ENCODE measurements around the gene SDK1. TPM values are rescaled to one million over a fixed set of nuclear protein-coding genes. Genes with fewer than 3 reads are reported as not detected.

Gene SDK1
- total and polyA plus RNA-seq, 2 donors (not counting 3 experiments of a cell fraction or from before 2014, with no cell fraction given) = 1.6 to 3.9 TPM

DNA sequence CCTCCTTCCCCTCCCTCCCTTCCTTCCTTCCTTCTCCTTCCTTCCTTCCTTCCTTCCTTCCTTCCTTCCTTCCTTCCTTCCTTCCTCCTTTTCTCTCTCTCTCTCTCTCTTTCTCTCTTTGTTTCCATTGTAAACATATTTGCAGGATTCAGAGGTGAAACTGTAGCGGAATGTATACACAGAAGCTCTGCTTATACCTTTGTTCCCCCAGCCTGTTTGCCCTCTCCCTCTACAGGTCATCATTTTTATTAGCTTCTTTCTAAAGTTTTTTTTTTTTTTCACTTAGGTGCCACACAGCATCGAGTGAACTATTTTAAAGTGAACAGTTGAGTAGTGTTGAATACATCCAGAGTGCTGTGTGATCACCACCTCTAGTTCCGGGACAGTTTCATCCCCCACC is 20.7 kb downstream of the SDK1 start:
- TF ChIP-seq POLR2A (IDR thresholded peaks at IDR 0.05; ENCODE audit: low read depth, low read length) (no peak), GATA2 (IDR thresholded peaks at IDR 0.05; ENCODE audit: insufficient read depth, insufficient read length, low read depth, low read length) (no peak), FOS (IDR thresholded peaks at IDR 0.05; ENCODE audit: borderline replicate concordance, insufficient read depth, low read length) (no peak), MYC (IDR thresholded peaks at IDR 0.05; ENCODE audit: low read depth, low read length) (no peak), POLR2AphosphoS5 (IDR thresholded peaks at IDR 0.05; ENCODE audit: insufficient read depth, low read depth, low read length) (no peak), JUN (IDR thresholded peaks at IDR 0.05; ENCODE audit: borderline replicate concordance, insufficient read depth, insufficient read length, low read depth) (no peak), EZH2 (IDR thresholded peaks at IDR 0.05; ENCODE audit: borderline replicate concordance, low read depth, low read length, severe bottlenecking) (no peak)
- TF ChIP-seq, protein P1, sequence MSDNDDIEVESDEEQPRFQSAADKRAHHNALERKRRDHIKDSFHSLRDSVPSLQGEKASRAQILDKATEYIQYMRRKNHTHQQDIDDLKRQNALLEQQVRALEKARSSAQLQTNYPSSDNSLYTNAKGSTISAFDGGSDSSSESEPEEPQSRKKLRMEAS (IDR thresholded peaks at IDR 0.05; ENCODE audit: insufficient read depth, insufficient read length) = no peak
- TF ChIP-seq, protein P2, sequence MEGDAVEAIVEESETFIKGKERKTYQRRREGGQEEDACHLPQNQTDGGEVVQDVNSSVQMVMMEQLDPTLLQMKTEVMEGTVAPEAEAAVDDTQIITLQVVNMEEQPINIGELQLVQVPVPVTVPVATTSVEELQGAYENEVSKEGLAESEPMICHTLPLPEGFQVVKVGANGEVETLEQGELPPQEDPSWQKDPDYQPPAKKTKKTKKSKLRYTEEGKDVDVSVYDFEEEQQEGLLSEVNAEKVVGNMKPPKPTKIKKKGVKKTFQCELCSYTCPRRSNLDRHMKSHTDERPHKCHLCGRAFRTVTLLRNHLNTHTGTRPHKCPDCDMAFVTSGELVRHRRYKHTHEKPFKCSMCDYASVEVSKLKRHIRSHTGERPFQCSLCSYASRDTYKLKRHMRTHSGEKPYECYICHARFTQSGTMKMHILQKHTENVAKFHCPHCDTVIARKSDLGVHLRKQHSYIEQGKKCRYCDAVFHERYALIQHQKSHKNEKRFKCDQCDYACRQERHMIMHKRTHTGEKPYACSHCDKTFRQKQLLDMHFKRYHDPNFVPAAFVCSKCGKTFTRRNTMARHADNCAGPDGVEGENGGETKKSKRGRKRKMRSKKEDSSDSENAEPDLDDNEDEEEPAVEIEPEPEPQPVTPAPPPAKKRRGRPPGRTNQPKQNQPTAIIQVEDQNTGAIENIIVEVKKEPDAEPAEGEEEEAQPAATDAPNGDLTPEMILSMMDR (IDR thresholded peaks at IDR 0.05; ENCODE audit: extremely low read depth in 1 of 2, insufficient read depth in 1 of 2, low read depth in 1 of 2, low read length in 2 of 2) = no peak
- CTCF ChIA-PET = no interaction called here

More for the DNA sequence above, 20.7 kb downstream of the SDK1 start:
- Histone ChIP-seq H3K9ac (replicated peaks; ENCODE audit: extremely low read depth, insufficient read depth, low read length) (no peak overlapping the region), H3K27me3 (ENCODE audit: control insufficient read depth in 2 of 2, insufficient read depth in 2 of 2, low read length in 2 of 2) (no peaks in the 10 kb centered on the region), H3K9me3 (replicated peaks; ENCODE audit: control insufficient read depth, insufficient read depth, low read length) (no peaks in the 10 kb centered on the region), H3K27ac (ENCODE audit: insufficient read depth, low read depth, low read length) (no peak overlapping the region), H4K20me1 (replicated peaks; ENCODE audit: control insufficient read depth, extremely low read depth, insufficient read depth, low read length) (no peaks in the 10 kb centered on the region), H3K4me3 (replicated peaks in 1 of 3; ENCODE audit: insufficient read depth in 1 of 3, low read depth in 1 of 3, low read length in 3 of 3) (no peak overlapping the region), H3K9me1 (replicated peaks; ENCODE audit: control insufficient read depth, extremely low read depth, insufficient read depth, low read length) (no peaks in the 10 kb centered on the region), H3K4me2 (ENCODE audit: insufficient read depth, low read length) (no peak overlapping the region), H2AFZ (ENCODE audit: low read depth, low read length) (no peak overlapping the region), H3K4me1 (ENCODE audit: control insufficient read depth, extremely low read depth, insufficient read depth, low read length) (no peaks in the 10 kb centered on the region), H3K79me2 (ENCODE audit: control insufficient read depth, insufficient read depth, low read length) (no peaks in the 10 kb centered on the region), H3K36me3 (ENCODE audit: control insufficient read depth in 2 of 2, extremely low read depth in 1 of 2, insufficient read depth in 2 of 2, low read length in 2 of 2) (no peaks in the 10 kb centered on the region)
- no peak for DNase-seq (ENCODE audit: low read depth, low spot score)
- FAIRE-seq = no peak
- intact Hi-C loops (cut with micrococcal nuclease) (no loop called here), dilution Hi-C loops (cut with MboI; ENCODE audit: extremely low pct_ligation_motif_present, low sequenced_read_pairs) (no loop called here)
- POLR2A ChIA-PET = no interaction called here
- no TSS peak for BruUV-seq (replicated peaks)

Data from endothelial cell of umbilical vein (primary cell).